Esophagus muscularis mucosa (tissue), 4 donors: ENCODE results near the gene SIVA1.

Experiments
- EP300 ChIP-seq: sonication (generic); formaldehyde crosslinking; IDR thresholded peaks from one replicate; pipeline ENCODE4 v1.6.1; 2017; ENCODE audit warnings: antibody characterized with exemption
- POLR2A ChIP-seq: fragments of 450-650 bp; IDR thresholded peaks from one replicate; pipeline ENCODE4 v1.6.1; 2017; ENCODE audit warnings: antibody characterized with exemption, moderate library complexity, mild to moderate bottlenecking, low read depth
- POLR2AphosphoS5 ChIP-seq, 2 donors: sonication (generic); formaldehyde crosslinking; IDR thresholded peaks; one replicate each; pipeline ENCODE4 v1.6.1; 2017; ENCODE audit warnings: antibody characterized with exemption in 2 of 2
- TF ChIP-seq, protein P1 (sequence below), 3 experiments: fragments of 200-600 bp in 2 of 3; fragments of 450-650 bp in 1 of 3; sonication (generic) in 2 of 3; IDR thresholded peaks; one replicate each; pipeline ENCODE4 v1.5.1; 2017 to 2019; ENCODE audit warnings: antibody characterized with exemption in 3 of 3, mild to moderate bottlenecking in 2 of 3, moderate library complexity in 1 of 3

DNA sequence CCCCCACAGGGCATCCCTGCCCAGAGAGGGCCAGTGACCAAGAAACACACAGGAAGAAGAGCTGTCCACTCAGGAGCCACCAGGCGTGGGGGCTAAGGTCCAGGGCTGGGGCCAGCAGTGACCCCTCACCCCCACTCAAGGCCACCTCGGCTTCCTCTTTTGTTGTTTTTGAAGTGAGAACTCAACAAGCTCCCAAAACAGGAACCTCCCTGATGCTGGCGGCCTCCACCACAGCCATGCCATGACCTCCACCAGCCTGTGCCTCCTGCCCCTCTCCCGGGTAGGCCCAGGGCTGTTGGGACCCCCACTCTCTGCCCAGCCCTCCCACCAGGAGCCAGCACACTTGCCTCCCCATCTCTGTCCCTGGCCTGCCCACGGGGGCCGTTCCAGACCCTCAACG, 34.8 kb downstream of the SIVA1 start:
- TF ChIP-seq, protein P1, sequence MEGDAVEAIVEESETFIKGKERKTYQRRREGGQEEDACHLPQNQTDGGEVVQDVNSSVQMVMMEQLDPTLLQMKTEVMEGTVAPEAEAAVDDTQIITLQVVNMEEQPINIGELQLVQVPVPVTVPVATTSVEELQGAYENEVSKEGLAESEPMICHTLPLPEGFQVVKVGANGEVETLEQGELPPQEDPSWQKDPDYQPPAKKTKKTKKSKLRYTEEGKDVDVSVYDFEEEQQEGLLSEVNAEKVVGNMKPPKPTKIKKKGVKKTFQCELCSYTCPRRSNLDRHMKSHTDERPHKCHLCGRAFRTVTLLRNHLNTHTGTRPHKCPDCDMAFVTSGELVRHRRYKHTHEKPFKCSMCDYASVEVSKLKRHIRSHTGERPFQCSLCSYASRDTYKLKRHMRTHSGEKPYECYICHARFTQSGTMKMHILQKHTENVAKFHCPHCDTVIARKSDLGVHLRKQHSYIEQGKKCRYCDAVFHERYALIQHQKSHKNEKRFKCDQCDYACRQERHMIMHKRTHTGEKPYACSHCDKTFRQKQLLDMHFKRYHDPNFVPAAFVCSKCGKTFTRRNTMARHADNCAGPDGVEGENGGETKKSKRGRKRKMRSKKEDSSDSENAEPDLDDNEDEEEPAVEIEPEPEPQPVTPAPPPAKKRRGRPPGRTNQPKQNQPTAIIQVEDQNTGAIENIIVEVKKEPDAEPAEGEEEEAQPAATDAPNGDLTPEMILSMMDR (IDR thresholded peaks at IDR 0.05): no peak
- TF ChIP-seq POLR2AphosphoS5 (IDR thresholded peaks at IDR 0.05) (no peak), POLR2A (no peak), EP300 (no peak)
